Measurements from ENCODE around the gene ANKRD50.

Gene ANKRD50

GRCh38 chr4:124694946-124695598 is 17.5 kb downstream of the ANKRD50 start:
- no peak for TF ChIP-seq TEAD4 (IDR thresholded peaks at IDR 0.05)
- TF ChIP-seq, protein P1, sequence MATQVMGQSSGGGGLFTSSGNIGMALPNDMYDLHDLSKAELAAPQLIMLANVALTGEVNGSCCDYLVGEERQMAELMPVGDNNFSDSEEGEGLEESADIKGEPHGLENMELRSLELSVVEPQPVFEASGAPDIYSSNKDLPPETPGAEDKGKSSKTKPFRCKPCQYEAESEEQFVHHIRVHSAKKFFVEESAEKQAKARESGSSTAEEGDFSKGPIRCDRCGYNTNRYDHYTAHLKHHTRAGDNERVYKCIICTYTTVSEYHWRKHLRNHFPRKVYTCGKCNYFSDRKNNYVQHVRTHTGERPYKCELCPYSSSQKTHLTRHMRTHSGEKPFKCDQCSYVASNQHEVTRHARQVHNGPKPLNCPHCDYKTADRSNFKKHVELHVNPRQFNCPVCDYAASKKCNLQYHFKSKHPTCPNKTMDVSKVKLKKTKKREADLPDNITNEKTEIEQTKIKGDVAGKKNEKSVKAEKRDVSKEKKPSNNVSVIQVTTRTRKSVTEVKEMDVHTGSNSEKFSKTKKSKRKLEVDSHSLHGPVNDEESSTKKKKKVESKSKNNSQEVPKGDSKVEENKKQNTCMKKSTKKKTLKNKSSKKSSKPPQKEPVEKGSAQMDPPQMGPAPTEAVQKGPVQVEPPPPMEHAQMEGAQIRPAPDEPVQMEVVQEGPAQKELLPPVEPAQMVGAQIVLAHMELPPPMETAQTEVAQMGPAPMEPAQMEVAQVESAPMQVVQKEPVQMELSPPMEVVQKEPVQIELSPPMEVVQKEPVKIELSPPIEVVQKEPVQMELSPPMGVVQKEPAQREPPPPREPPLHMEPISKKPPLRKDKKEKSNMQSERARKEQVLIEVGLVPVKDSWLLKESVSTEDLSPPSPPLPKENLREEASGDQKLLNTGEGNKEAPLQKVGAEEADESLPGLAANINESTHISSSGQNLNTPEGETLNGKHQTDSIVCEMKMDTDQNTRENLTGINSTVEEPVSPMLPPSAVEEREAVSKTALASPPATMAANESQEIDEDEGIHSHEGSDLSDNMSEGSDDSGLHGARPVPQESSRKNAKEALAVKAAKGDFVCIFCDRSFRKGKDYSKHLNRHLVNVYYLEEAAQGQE (IDR thresholded peaks at IDR 0.05; ENCODE audit: low read depth) = no peak
- TF ChIP-seq TCF12 (IDR thresholded peaks at IDR 0.05; ENCODE audit: low read depth) = no peak
- TF ChIP-seq CREB1 (IDR thresholded peaks at IDR 0.05; ENCODE audit: low read depth) = no peak
- no peak for TF ChIP-seq YY1 (IDR thresholded peaks at IDR 0.05; ENCODE audit: low read depth)
- no peak for TF ChIP-seq EGR1 (IDR thresholded peaks at IDR 0.05)
- no peak for TF ChIP-seq RAD21 (IDR thresholded peaks at IDR 0.05; ENCODE audit: low read depth)
- TF ChIP-seq TAF1 (IDR thresholded peaks at IDR 0.05; ENCODE audit: low read depth) = no peak
- TF ChIP-seq CEBPB (IDR thresholded peaks at IDR 0.05) = no peak
- TF ChIP-seq ZBTB7A (IDR thresholded peaks at IDR 0.05; ENCODE audit: low read depth) = no peak
- no peak for TF ChIP-seq MAX (IDR thresholded peaks at IDR 0.05)
- TF ChIP-seq, protein P2, sequence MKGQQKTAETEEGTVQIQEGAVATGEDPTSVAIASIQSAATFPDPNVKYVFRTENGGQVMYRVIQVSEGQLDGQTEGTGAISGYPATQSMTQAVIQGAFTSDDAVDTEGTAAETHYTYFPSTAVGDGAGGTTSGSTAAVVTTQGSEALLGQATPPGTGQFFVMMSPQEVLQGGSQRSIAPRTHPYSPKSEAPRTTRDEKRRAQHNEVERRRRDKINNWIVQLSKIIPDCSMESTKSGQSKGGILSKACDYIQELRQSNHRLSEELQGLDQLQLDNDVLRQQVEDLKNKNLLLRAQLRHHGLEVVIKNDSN (IDR thresholded peaks at IDR 0.05) = no peak
- TF ChIP-seq NFIC (IDR thresholded peaks at IDR 0.05) = no peak
- no peak for TF ChIP-seq FOXM1 (IDR thresholded peaks at IDR 0.05; ENCODE audit: borderline replicate concordance, low read depth)
- TF ChIP-seq EP300 (IDR thresholded peaks at IDR 0.05; ENCODE audit: borderline replicate concordance) = no peak

GRCh38 chr4:124694306-124694705 is 18.2 kb downstream of the ANKRD50 start:
- TF ChIP-seq CREB1 (IDR thresholded peaks at IDR 0.05; ENCODE audit: low read depth) (no peak), YY1 (IDR thresholded peaks at IDR 0.05; ENCODE audit: low read depth) (no peak), EGR1 (IDR thresholded peaks at IDR 0.05) (no peak), RAD21 (IDR thresholded peaks at IDR 0.05; ENCODE audit: low read depth) (no peak), TEAD4 (IDR thresholded peaks at IDR 0.05) (no peak), NFIC (IDR thresholded peaks at IDR 0.05) (no peak), EP300 (IDR thresholded peaks at IDR 0.05; ENCODE audit: borderline replicate concordance) (no peak), TCF12 (IDR thresholded peaks at IDR 0.05; ENCODE audit: low read depth) (no peak), FOXM1 (IDR thresholded peaks at IDR 0.05; ENCODE audit: borderline replicate concordance, low read depth) (no peak), CEBPB (IDR thresholded peaks at IDR 0.05) (no peak), MAX (IDR thresholded peaks at IDR 0.05) (no peak), ZBTB7A (IDR thresholded peaks at IDR 0.05; ENCODE audit: low read depth) (no peak), TAF1 (IDR thresholded peaks at IDR 0.05; ENCODE audit: low read depth) (no peak)
- TF ChIP-seq, protein P1 (IDR thresholded peaks at IDR 0.05; ENCODE audit: low read depth) = no peak
- TF ChIP-seq, protein P2 (IDR thresholded peaks at IDR 0.05) = no peak

DNA sequence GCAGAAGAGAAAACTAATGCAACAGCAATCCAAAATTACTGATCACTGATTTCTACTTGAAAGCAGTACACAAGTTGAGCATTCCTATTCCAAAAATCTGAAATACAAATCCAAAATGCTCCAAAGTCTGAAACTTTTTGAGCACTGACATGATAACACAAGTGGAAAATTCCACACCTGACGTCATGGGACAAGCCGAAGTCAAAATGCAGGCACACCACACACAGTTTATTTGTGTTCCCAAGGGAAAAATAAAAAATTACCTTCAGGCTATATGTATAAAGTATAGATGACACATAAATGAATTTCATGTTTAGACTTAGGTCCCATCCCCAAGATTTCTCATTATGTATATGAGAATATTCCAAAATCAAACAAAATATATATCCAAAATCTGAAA is 20.7 kb downstream of the ANKRD50 start:
- no peak for TF ChIP-seq EGR1 (IDR thresholded peaks at IDR 0.05)
- TF ChIP-seq ZBTB7A (IDR thresholded peaks at IDR 0.05; ENCODE audit: low read depth) = no peak

GRCh38 chr4:124686279-124686678 is 26.3 kb downstream of the ANKRD50 start:
- no peak for TF ChIP-seq TCF12 (IDR thresholded peaks at IDR 0.05; ENCODE audit: low read depth)
- TF ChIP-seq CEBPB (IDR thresholded peaks at IDR 0.05) = no peak
- TF ChIP-seq TAF1 (IDR thresholded peaks at IDR 0.05; ENCODE audit: low read depth) = no peak
- TF ChIP-seq CREB1 (IDR thresholded peaks at IDR 0.05; ENCODE audit: low read depth) = no peak
- TF ChIP-seq ZBTB7A (IDR thresholded peaks at IDR 0.05; ENCODE audit: low read depth) = no peak
- TF ChIP-seq EP300 (IDR thresholded peaks at IDR 0.05; ENCODE audit: borderline replicate concordance) = no peak
- TF ChIP-seq, protein P1 (IDR thresholded peaks at IDR 0.05; ENCODE audit: low read depth) = no peak
- TF ChIP-seq TEAD4 (IDR thresholded peaks at IDR 0.05) = no peak
- no peak for TF ChIP-seq EGR1 (IDR thresholded peaks at IDR 0.05)
- no peak for TF ChIP-seq YY1 (IDR thresholded peaks at IDR 0.05; ENCODE audit: low read depth)
- TF ChIP-seq, protein P2 (IDR thresholded peaks at IDR 0.05) = no peak
- TF ChIP-seq FOXM1 (IDR thresholded peaks at IDR 0.05; ENCODE audit: borderline replicate concordance, low read depth) = no peak
- TF ChIP-seq RAD21 (IDR thresholded peaks at IDR 0.05; ENCODE audit: low read depth) = no peak
- TF ChIP-seq NFIC (IDR thresholded peaks at IDR 0.05) = no peak
- TF ChIP-seq MAX (IDR thresholded peaks at IDR 0.05) = no peak

Measured in Ishikawa (cell line).